Endothelial cell (in vitro differentiated cells): Measurements from ENCODE around the gene RAD50. TPM values are rescaled to one million over a fixed set of nuclear protein-coding genes. Genes with fewer than 3 reads are reported as not detected.

ENCODE experiments used
- DNase-seq: peaks from one replicate; pipeline ENCODE4 v3.0.0; 2021; ENCODE audit warnings: low spot score
- H3K27ac Mint-ChIP-seq: one replicate; pipeline ENCODE4 v1.8.0; 2021; ENCODE audit warnings: mixed read lengths, inconsistent platforms; ENCODE audit not compliant: unreplicated experiment
- H3K27me3 Mint-ChIP-seq: one replicate; pipeline ENCODE4 v1.8.0; 2021; ENCODE audit warnings: mild to moderate bottlenecking, moderate library complexity, mixed read lengths, inconsistent platforms; ENCODE audit not compliant: unreplicated experiment
- H3K36me3 Mint-ChIP-seq: one replicate; pipeline ENCODE4 v1.8.0; 2021; ENCODE audit warnings: mild to moderate bottlenecking, low read depth, mixed read lengths, inconsistent platforms; ENCODE audit not compliant: unreplicated experiment
- H3K4me1 Mint-ChIP-seq: one replicate; pipeline ENCODE4 v1.8.0; 2021; ENCODE audit warnings: mild to moderate bottlenecking, mixed read lengths, inconsistent platforms; ENCODE audit not compliant: unreplicated experiment
- H3K4me3 Mint-ChIP-seq: one replicate; pipeline ENCODE4 v1.8.0; 2021; ENCODE audit warnings: mild to moderate bottlenecking, mixed read lengths, inconsistent platforms; ENCODE audit not compliant: unreplicated experiment
- H3K9me3 Mint-ChIP-seq: one replicate; pipeline ENCODE4 v1.8.0; 2021; ENCODE audit warnings: mixed read lengths, inconsistent platforms; ENCODE audit not compliant: unreplicated experiment
- total RNA-seq: library from RNA; stranded (reverse); fragmentation: NEBNext Ultra II Directional; extraction: Animal tissue kit (Norgen Biotek cat#: 25700); gene quantifications from one replicate; pipeline ENCODE4 v1.2.1, GENCODE V29; 2021; ENCODE audit not compliant: unreplicated experiment
- TF ChIP-seq, protein P1 (sequence below): fragments of 200-600 bp; sonication (generic); IDR thresholded peaks from one replicate; pipeline ENCODE4 v1.5.0; 2021; ENCODE audit warnings: antibody characterized with exemption; ENCODE audit not compliant: unreplicated experiment

RAD50 gene
- total RNA-seq, 1 donor from 2014 or later = 20.0 TPM

DNA sequence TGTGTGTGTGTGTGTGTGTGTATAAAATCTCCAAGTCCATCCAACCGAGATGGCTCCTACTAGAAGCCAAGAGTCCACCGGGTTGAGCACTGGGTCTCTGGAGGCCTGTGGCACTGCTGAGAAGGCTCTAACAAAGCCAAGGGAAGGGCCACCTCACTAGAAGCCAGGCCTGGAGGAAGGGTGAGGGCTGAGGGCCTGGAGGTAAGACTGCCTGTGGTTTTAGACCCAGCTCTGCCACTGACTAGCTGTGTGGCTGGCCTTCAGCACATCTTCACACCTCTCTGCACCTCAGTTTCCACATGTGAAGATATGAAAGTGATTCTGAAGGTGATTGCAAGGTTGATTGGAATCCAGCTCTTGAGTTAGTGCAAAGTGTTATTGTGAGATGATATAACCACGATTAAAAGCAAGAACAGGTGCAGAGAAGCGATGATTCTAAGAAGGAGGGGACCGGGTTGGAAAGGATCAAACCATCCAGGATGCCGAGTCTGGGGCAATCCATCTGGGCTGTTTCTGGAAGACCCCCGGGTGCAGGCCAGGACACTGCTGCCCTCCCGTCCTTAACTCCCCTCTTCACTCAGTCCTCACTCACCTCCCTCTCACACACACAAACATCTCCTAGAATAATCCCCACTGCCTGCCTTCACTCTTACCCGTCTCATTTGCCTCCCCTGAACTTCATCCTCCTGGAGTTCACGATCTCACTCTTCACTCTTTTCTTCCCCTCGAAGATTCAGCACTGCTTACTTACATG is 119.3 kb downstream of the RAD50 start:
- TF ChIP-seq, protein P1, sequence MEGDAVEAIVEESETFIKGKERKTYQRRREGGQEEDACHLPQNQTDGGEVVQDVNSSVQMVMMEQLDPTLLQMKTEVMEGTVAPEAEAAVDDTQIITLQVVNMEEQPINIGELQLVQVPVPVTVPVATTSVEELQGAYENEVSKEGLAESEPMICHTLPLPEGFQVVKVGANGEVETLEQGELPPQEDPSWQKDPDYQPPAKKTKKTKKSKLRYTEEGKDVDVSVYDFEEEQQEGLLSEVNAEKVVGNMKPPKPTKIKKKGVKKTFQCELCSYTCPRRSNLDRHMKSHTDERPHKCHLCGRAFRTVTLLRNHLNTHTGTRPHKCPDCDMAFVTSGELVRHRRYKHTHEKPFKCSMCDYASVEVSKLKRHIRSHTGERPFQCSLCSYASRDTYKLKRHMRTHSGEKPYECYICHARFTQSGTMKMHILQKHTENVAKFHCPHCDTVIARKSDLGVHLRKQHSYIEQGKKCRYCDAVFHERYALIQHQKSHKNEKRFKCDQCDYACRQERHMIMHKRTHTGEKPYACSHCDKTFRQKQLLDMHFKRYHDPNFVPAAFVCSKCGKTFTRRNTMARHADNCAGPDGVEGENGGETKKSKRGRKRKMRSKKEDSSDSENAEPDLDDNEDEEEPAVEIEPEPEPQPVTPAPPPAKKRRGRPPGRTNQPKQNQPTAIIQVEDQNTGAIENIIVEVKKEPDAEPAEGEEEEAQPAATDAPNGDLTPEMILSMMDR = no peak
- no peak overlapping the region for H3K27ac Mint-ChIP-seq
- DNase-seq = no peak
- H3K9me3 Mint-ChIP-seq = no peaks in the 10 kb centered on the region
- H3K4me3 Mint-ChIP-seq = no peak overlapping the region
- peaks cover 4% of the 10 kb centered on the region for H3K36me3 Mint-ChIP-seq
- peaks cover 6% of the 10 kb centered on the region for H3K4me1 Mint-ChIP-seq
- no peaks in the 10 kb centered on the region for H3K27me3 Mint-ChIP-seq

- Mint-ChIP-seq H3K4me1 (peaks cover 6% of the 10 kb centered on the region), H3K36me3 (peaks cover 4% of the 10 kb centered on the region), H3K4me3 (no peak overlapping the region), H3K27me3 (no peaks in the 10 kb centered on the region), H3K9me3 (no peaks in the 10 kb centered on the region), H3K27ac (no peak overlapping the region)
- TF ChIP-seq, protein P1 = no peak
- DNase-seq = peak; percentile 21
Measured at GRCh38 chr5:132677191-132677590, 120.4 kb downstream of the RAD50 start.

DNA sequence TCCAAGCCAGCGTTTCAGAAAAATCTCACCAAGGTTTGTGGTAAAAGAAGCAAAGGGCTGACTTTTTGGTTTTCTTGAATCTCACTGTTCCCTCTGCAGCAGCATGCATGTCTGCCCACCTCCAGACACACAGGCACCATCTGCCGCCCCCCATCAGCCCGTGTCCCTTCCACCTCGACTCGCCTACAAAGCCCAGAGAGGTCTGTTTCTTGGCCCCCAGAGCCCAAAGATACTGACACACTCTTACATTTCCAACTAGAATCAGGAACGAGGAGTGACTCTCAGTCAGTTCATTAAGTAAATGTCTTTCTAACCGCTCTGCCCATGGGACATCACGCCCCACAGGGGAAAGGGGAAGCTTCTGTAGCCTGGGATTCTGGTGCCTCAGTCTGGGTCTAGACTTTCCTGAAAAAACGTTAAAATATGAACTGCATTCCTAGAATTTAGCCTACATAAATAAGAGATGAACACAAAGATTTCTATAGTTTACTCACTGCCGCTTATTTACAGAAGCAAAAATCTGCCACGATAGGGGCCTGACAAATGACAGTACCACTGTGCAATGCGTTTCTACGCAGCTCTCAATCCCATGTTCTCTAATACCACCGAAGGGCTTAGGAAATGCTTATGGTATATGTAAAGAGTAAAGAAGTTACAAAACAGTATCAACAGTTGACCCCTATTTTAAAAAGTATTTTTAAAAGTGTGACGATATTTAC is 121.1 kb downstream of the RAD50 start:
- TF ChIP-seq, protein P1 = no peak
- Mint-ChIP-seq H3K4me3 (no peak overlapping the region), H3K4me1 (peaks cover 6% of the 10 kb centered on the region), H3K27me3 (no peaks in the 10 kb centered on the region), H3K36me3 (peaks cover 4% of the 10 kb centered on the region), H3K27ac (no peak overlapping the region), H3K9me3 (no peaks in the 10 kb centered on the region)
- DNase-seq = no peak

- TF ChIP-seq, protein P1 = no peak
- Mint-ChIP-seq H3K4me3 (no peak overlapping the region), H3K27ac (no peak overlapping the region), H3K36me3 (peaks cover 4% of the 10 kb centered on the region), H3K9me3 (no peaks in the 10 kb centered on the region), H3K4me1 (peaks cover 6% of the 10 kb centered on the region), H3K27me3 (no peaks in the 10 kb centered on the region)
- DNase-seq = no peak
Measured at GRCh38 chr5:132678735-132679134, 122.0 kb downstream of the RAD50 start.

- Mint-ChIP-seq H3K4me3 (no peak overlapping the region), H3K9me3 (no peaks in the 10 kb centered on the region)
Measured at GRCh38 chr5:132679166-132679565, 122.4 kb downstream of the RAD50 start.

More at GRCh38 chr5:132679166-132679565, 122.4 kb downstream of the RAD50 start:
- no peaks in the 10 kb centered on the region for H3K27me3 Mint-ChIP-seq
- peaks cover 4% of the 10 kb centered on the region for H3K36me3 Mint-ChIP-seq
- DNase-seq = no peak
- H3K27ac Mint-ChIP-seq = no peak overlapping the region
- TF ChIP-seq, protein P1 = no peak
- peaks cover 6% of the 10 kb centered on the region for H3K4me1 Mint-ChIP-seq
